HG02981 (cell line): ENCODE results near the gene FNDC8.
"Not testable (repeated sequence)": the region's sequence is repeated elsewhere in the genome, so short reads cannot be mapped to it uniquely, and the experiment has no call there.

Experiments
- ATAC-seq: cut with Tn5 transposase; IDR thresholded peaks from one replicate; pipeline ENCODE4 v1.9.1; 2021; ENCODE audit warnings: mild to moderate bottlenecking, moderate library complexity; ENCODE audit not compliant: unreplicated experiment

FNDC8 gene

DNA sequence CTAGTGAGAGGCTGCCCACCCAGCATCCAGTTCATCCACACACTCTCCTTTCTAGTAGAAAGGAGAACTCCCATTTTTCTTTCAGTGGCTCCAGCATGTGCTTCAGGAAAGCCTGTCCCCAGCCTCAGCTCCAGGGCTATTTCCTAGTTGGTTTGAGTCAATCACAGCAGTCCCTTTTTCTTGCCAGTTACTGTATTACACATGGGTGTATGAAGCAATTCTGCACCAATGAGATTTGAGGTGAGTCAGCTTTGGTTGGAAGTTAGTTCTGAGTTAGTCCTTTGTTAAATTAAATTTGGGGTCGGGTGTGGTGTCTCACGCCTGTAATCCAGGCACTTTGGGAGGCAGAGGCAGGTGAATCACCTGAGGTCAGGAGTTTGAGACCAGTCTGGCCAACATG, 26.5 kb upstream of the FNDC8 start:
- ATAC-seq: no peak

DNA sequence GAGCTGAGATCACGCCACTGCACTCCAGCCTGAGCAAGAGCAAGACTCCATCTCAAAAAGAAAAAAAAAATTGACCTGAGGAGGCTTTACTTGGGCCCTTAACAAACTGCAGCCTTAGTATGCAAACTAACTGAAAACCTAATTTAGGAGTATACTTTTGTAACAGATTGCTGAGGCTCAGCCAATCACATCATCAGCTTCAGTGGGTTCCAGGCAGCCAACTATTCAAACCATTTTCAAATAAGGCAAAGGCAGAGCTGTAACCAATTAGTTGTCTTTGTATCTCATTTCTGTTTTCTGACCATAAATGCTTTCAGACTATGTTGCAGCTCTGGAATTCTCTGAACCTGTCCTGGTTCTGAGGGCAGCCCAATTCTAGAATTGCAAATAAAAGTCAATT, 25.7 kb upstream of the FNDC8 start:
- ATAC-seq: no peak

DNA sequence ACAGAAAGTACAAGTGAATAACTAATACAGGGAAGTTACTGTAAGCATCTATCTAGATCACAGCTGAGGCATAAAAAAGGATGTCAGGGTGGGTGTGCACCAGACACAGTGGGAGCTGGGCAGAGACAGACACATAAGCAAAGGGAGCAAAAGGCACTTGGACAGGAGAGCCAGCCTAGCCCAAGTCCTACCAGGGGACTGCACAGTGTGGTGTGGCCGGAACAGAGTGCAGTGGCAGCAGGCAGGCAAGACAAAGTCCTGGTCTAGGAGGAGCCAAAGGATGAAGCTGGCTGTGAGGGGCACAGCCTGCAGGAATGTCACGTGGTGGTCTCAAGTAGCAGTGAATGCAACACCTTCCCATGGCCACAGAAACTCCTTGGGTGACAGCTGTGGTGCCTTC, 23.6 kb upstream of the FNDC8 start:
- ATAC-seq: no peak

DNA sequence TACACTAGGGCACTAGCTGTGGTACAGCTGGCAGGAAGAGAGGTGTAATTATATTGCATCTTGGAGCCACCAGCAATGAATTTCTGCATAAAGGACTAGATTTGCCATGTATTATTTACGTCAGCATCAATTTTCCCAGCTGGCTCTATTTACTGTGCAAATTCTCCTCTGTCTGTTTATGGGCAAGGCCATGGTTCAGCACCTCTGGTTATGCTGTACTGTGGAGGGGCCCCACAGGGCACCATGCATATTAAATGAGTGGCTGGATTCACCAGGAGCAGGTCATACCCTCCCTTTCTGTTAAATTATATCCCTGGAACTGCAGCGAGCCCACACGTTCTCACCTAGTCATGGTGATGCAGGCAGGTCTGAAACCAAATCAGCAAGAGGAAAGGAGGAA, 21.5 kb upstream of the FNDC8 start:
- ATAC-seq: no peak

DNA sequence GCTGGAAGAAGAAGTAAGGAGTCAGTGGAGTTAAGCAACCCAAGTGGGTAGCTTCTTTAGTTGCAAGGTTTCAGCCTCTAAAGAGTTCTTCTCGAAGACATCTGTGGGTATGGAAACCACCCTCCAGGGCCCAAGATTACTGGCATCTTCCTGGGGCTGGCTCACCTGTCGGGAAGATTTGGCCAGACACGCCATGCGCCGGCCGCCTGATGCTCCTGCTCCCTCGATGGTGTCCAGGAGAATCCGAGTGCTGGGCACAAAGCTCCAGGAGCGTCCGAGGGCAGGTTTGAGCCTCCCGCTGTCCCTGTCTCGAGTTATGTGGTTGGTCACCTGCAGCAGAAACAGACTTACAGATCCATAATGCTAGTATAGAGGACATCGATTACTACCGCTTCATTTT, 20.4 kb upstream of the FNDC8 start:
- ATAC-seq: no peak

DNA sequence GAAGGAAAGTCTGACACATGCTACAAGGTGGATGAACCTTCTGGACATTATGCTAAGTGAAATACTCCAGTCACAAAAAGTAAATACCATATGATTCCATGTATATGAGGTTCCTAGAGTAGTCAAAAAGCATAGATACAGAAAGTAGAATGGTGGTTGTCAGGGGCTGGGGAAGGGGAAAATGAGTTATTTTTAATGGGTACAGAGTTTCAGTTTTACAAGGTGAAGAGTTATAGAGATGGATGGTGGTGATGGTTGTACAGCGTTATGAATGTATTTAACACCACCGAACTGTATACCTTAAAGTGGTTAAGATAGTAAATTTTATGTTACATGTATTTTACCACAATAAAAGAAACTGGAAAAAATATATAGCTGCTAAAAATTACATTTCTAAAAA, 19.7 kb upstream of the FNDC8 start:
- ATAC-seq: no peak

DNA sequence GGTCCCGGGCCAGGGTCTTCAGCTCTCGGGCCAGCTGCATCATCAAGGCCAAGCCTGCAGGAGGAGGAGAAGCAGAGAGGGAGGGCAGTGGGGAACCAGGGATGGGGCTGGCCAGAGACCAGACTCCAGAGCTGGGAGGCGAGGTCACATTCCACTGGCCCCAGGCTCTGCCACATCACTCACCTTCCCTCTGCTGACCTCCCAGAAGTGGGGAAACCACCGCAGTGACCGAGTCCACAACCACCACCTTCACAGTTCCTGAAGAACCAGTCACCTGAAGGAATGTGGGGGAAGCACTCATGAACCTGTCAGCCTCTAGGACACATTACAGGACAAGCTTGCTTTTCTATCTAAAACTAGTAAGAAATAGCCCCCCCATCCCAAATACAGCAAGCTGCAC, 18.1 kb upstream of the FNDC8 start:
- ATAC-seq: no peak

DNA sequence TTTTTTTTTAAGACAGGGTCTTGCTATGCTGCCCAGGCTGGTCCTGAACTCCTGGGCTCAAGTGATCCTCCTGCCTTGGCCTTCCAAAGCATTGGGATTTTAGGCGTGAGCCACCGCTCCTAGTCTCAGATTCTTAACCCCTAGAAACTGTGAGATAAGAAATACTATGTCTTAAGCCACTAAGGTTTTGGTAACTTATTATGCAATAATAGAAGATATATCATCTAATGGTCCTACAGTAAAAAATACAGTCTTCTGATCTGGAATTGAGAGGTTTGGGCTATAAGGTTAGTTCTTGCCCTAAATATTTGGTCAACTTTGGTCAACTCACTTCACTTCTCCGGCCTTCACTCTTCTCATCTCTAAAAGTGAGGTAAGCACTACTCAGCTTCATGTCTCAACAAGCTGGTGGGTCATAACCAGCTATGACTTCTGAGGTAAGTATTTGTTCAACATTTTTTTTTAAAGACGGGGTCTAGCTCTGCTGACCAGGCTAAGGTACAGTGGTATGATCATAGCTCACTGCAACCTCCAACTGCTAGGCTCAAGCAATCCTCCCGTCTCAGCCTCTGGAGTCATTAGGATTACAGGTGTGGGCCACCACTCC, 16.5 kb upstream of the FNDC8 start:
- no peak for ATAC-seq

DNA sequence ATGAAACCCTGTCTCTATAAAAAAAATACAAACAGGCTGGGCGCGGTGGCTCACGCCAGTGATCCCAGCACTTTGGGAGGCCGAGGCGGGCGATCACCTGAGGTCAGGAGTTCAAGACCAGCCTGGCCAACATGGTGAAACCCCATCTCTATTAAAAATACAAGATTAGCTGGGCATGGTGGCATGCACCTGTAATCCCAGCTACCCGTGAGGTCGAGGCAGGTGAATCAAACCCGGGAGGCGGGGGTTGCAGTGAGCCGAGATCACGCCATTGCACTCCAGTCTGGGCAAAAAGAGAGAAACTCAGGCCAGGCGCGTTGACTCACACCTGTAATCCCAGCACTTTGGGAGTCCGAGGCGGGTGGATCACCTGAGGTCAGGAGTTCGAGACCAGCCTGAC, 10.6 kb upstream of the FNDC8 start:
- not testable (repeated sequence) for ATAC-seq

DNA sequence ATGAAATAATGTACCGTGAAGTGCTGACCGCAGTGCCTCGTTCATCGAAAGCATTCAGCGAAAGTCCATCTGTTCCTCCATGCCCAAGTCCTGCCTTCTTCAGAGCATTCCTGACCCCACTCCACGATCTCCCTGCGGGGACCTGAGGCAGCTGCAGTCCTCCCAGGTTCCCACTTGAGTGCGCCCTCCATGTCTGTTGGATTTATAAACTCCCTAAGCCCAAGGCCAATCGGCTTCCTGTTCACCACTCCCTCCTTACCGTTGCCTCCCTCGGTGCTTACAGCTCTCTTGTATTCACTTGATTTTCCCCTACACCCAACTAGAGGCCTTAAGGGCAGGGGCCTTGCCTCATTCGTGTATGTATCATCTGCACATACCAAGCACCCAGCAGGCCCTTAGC, 4.6 kb upstream of the FNDC8 start:
- no peak for ATAC-seq

DNA sequence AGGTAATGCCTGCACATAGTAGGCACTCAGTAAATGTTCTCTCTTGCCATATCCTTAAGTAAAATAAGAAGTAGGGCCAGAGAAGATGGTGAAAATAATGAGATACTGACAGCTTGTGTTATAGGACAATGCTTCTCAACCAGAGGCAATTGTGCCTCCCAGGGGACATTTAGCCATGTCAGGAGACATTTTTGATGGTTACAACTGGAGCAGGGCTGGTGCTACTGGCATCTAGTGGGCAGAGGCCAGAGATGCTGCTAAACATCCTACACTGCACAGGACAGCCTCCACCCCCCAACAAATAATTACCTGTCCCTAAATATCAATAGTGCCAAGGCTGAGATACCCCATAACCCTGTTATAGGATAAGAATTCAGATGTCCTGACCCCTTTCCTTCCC, 3.4 kb upstream of the FNDC8 start:
- ATAC-seq: no peak

DNA sequence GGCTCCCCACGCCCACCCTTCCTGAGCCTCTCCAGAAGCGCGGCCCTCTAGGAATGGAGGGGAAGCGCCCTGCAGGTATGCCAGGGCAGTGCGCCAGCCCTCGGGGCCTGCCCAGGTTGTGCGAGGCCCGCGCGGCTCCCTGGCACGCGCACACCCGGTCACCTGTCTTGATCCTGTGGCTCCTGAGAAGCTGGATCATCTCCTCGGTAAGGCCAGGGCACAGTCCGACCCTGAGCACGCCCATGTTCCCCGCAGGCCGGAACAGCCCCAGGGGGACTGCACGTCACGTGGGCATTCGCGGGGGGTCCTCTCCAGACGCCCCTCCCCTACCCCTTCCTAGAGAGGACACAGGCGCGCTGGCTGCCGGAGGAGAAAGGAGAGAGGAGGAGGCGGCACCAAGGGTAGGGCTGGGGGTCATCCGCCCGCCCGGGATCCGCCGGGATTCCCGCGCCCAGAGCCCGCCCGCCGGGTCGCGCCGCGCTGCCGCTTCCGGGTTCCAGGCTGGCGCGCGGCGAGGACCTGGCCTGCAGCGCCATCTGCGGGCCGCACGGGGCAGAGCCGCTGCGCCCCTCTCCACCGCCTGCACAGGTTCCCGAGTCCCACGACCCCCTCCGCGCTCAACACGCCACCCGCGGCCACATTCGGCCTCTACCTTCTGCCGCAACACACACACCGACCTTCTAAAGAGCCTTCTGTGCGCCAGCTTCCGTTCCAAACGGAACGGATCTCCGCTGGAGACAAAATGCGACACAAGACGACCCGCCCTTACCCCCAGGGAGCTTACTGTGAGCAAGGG, 1.8 kb upstream of the FNDC8 start, which contains the start of gene RAD51D:
Gene RAD51D (minus strand): TSS at position 491 of the 796 bp plus-strand sequence. CDS start 247 bp downstream, at position 244.
- peak; percentile 77 for ATAC-seq

DNA sequence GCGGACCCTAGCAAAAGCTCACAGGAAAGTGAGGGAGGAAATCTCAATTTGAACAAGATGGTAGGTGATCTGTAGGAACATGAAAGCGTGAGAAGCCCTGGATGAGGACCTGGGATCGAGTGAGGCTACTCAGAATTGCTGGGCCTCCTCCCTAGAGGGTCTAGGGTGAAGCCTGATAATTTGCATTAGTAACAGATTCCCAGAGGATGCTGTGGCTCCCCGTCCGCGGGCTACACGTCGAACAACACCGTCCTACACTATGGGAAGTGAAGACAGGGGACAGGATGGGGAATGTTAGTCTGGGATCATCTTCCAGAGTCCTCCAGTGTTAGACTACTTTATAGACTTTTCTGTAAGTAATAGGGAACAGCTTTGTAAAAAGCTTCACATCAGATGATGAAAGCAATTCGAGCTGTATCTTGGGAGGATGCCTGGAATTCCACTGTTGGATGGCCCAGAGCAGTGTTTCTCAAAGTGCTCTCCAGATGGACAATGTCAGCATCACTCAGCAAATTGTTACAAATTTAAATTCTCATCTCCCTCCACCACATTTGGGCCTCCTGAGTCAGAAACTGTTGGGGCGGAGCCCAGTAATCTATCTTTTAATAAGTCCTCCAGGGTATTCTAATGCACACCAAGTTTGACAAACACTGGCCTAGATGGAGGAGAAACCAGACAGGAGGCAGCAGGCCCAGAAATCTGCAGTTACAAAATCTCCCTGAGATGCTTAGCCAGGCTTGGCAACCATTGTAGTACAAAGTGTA, 6.5 kb downstream of the FNDC8 start:
- ATAC-seq: no peak

DNA sequence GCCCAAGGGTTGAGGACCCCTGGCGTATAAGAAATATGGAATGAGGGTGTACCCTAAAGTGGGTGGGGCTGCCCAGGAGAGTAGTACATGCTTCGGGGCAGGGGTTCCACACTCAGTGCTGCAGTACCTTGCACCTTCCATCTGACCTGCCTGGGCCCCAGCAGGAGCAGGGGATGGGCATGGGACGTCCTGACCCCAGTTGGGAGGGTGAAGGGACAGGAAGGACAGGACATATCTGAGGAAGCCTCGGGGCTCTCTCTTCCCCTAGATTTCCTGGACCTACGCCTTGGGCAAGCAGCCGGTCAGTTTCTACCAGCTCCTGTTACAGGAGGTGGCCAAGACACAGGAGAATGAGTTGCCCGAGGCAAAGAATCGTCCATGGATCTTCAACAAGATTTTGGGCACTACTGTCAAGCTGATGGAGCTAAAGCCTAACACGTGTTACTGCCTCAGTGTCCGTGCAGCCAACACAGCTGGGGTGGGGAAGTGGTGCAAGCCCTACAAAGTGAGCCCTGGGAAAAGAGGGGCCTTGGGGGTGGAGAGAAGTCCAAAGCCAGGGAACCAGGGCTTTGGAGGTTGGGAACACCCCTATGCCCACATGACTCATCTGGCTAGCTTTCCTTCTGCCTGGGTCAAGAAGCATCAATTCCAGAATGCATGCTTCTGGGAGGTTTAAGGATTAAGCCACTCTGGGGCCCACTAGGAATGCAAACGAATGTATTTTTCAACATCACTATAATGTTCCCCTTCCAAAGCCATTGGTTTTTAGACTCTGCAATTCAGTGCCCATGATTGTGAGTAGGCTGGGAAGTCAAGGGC, 7.9 kb downstream of the FNDC8 start:
- no peak for ATAC-seq

DNA sequence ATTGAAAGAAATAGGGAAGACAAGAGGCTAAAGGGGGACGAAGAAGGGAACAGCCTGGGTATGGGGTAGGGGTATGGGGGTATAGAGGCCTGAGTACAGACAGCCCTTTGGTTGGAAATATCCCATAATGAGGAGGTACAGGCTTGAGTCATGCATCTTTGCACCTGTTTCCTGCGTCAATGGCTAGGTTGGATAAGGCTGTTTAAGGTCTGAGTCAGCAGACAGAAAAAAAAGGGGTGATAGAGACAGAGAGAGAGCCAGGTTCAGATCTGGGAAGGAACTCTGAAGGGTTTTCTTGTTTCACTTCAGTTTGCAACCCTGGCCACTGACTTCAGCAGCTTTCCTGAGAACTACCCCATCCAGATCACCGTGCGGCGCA, 8.5 kb downstream of the FNDC8 start:
- no peak for ATAC-seq

DNA sequence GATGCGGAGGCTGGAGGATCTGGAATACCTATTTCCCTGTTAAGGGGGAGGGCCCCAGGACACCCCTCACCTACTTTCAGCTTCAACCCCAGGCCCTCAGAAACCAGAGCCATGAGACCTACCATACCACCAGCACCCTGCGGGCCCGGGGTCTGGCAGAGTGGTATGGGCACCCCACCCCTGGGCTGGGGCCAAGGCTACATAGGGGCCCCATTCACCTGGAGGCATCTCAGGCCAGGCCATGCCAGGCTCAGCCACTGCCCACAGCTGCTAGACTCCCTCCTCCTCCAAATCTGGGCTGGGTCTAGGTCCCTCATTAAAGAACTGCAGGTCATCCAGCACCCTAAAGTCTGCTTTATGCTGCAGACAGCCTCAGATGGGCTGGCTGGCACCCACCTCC, 9.0 kb downstream of the FNDC8 start:
- no peak for ATAC-seq

DNA sequence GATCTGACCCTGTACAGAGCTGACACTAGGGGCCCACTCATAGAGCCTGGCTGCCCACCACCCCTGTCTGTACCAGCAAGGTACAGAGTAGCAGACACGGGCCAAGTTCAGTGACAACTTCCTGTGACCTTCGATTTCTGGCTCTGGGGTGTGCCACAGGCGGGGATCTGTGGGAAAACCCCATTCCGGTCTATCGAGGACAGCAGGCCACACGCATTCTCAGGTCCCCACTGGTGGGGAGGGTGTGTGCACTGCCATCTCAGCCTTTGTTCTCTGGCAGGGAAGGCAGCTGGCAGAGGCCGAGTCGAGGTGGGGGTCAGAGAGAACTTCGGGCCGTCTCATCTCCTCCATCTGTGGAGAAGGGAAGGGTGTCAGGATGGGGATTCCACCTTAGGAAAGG, 10.7 kb downstream of the FNDC8 start:
- ATAC-seq: no peak

DNA sequence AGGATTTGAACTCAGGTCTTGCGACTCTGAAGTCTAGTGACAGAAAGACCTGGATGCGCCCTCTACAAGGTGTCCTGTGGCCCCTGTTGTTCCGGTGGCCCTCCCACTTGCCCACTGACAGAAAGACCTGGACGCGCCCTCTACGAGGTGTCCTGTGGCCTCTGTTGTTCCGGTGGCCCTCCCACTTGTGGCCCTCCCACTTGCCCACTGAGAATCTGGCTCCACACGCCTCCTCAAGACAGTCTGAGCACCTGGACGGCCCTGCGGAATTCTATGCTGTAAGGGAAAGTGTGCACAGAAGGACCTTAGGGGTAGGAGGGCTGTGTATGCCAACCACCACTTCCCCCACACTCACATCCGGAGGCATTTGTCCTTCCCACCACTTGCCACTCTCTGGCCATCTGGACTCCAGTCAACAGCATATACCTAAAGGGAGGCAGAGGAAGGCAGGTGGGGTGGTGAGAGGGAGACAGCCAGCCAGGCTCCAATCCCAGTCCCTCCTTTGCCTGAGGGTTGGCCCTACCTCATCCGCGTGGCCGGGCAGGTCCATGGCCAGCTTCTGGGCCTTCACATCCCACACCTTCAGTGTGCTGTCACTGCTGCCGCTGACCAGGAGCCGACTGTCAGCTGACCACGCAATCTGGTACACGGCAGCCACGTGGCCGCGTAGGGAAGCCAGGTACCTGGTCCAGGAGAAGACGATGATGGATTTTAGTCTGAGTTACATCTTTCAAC, 11.6 kb downstream of the FNDC8 start:
- no peak for ATAC-seq

DNA sequence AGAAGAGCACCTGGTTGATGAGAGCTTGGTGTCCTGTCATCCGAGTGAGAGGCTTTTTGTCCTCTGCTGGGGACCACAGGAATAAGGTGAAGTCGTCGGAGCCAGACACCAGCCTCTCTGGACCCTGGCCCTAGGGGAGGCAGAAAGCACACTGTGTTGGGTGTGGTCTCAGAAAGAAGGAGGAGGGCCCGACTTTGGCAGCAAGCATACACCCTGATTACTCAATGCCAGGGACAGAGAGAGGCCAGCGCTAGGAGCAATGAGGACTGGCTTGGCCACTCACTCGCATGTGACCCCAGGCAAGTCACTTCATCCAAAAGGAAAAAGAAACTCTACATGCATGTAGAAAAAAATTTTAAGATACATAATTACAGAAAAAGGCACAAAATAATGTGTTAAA, 13.9 kb downstream of the FNDC8 start:
- ATAC-seq: no peak

DNA sequence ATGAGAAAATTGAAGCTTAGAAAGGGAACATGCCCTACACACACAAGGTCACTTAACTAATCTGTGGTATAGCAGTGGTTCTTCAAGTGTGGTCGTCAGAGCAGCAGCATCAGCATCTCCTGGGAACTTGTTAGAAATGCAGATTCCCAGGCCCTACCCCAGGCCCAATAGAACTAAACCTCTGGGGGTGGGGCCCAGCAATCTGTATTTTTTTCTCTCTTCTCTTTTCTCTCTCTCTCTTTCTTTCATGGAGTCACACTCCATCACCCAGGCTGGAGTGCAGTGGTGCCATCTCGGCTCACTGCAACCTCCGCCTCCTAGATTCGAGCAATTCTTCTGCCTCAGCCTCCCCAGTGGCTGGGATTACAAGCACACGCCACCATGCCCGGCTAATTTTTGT, 16.8 kb downstream of the FNDC8 start:
- no peak for ATAC-seq
